D721Med (cell line): ENCODE data around the gene DNM1L.

ENCODE experiments used
- DNase-seq: peaks from one replicate; pipeline ENCODE4 v3.0.0; 2011; ENCODE audit warnings: low spot score; ENCODE audit not compliant: insufficient read length
- FAIRE-seq: peaks from 2 replicates; lab custom pipeline; 2011; peaks lifted over from hg19 to GRCh38; lab: Jason Lieb, UNC
- TF ChIP-seq, protein P1 (sequence below): IDR thresholded peaks from 2 replicates; pipeline ENCODE4 v1.5.1; 2012; ENCODE audit warnings: mild to moderate bottlenecking, control low read depth; ENCODE audit not compliant: insufficient read depth; ENCODE audit errors: missing control alignments

The DNM1L gene

DNA sequence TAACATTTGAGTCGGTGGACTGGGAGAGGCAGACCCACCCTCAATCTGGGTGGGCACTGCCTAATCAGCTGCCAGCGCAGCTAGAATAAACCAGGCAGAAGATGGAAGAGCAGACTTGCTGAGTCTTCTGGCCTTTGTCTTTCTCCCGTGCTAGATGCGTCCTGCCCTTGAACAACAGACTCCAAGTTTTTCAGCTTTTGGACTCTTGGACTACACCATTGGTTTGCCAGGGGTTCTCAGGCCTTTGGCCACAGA, 27.2 kb upstream of the DNM1L start:
- TF ChIP-seq, protein P1, sequence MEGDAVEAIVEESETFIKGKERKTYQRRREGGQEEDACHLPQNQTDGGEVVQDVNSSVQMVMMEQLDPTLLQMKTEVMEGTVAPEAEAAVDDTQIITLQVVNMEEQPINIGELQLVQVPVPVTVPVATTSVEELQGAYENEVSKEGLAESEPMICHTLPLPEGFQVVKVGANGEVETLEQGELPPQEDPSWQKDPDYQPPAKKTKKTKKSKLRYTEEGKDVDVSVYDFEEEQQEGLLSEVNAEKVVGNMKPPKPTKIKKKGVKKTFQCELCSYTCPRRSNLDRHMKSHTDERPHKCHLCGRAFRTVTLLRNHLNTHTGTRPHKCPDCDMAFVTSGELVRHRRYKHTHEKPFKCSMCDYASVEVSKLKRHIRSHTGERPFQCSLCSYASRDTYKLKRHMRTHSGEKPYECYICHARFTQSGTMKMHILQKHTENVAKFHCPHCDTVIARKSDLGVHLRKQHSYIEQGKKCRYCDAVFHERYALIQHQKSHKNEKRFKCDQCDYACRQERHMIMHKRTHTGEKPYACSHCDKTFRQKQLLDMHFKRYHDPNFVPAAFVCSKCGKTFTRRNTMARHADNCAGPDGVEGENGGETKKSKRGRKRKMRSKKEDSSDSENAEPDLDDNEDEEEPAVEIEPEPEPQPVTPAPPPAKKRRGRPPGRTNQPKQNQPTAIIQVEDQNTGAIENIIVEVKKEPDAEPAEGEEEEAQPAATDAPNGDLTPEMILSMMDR: no peak
- no peak for DNase-seq
- FAIRE-seq: no peak

- DNase-seq (no peak), FAIRE-seq (no peak)
- TF ChIP-seq, protein P1: no peak
Observed at GRCh38 chr12:32659908-32660440, 19.1 kb upstream of the DNM1L start.

- TF ChIP-seq, protein P1: no peak
- DNase-seq (no peak), FAIRE-seq (no peak)
Observed at GRCh38 chr12:32661706-32662105, 17.4 kb upstream of the DNM1L start.

- no peak for FAIRE-seq
- no peak for DNase-seq
Observed at GRCh38 chr12:32662665-32663064, 16.4 kb upstream of the DNM1L start.

DNA sequence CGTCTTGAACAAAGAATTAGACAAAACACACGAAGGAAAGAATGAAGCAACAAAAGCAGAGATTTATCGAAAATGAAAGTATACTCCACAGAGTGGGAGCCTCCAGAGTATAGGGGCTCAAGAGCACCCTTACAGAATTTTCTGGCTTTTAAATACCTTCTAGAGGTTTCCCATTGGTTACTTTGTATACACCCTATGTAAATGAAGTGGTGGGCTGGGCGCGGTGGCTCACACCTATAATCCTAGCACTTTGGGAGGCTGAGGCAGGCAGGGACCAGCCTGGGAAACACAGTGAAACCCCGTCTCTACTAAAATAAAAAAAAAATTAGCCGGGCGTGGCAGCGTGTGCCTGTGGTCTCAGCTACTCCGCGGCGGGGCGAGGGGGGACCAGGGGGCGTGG, 13.1 kb upstream of the DNM1L start:
- FAIRE-seq: no peak
- TF ChIP-seq, protein P1: no peak
- no peak for DNase-seq

More at GRCh38 chr12:32662665-32663064, 16.4 kb upstream of the DNM1L start:
- TF ChIP-seq, protein P1: no peak

DNA sequence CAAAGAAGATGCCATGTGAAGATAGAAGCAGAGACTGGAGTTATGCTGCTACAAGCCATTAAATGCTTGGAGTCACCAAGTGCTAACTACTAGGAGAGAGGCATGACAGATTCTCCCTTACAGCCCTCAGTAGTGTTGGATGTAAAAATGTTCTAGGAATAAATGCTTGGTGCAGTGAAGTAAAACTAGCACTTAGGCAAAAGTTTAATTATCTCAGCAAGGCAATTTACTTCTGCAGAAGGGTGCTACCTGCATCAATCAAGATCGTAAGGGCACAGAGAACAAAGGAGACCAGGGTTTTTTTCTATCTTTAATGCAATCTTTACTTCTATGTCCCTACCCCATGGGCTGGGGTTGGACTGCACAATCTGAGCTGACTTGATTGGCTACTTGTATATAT, 9.5 kb upstream of the DNM1L start:
- TF ChIP-seq, protein P1: no peak
- DNase-seq (no peak), FAIRE-seq (no peak)

DNA sequence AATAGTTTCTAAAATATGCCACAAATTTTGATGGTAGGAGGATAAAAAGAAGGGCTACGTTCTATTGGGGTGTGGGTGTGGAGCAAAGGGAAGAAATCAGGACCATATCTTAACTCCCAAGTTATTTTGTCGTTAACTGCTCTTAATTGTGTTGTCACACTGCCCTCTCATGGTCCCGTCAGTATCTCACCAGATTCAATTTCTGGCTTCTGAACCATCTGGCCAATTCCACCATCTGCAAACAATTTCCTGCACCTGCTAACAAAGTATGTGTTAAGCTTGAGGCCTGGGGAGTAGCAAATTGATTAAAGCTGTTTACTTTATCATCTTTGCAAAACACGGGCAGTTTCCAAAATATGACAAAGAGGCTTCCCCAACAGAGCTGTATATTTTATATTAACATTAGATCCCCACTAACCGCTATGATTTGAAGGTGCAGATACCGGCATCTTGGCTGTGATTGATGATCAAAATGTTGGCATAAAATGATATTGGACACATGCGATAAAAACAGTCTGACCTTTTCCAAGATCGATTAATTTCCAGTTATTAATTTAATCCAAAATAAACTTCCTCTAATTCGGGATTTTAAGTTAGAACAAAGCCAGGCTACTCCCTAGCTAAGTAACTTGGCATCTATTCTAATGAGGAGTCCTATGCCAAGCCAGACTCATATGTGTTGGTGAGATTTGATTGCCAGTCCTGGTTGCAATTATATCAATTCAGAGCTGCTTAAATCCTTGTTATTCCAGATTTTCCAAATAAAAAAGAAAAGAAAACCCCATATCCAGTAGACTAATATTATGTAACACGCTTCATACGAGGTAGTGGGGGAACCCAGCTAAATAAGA, 6.9 kb upstream of the DNM1L start:
- FAIRE-seq (peak; percentile 97), DNase-seq (peak; percentile 69)
- TF ChIP-seq, protein P1: peak; percentile 84
